Measurements from ENCODE around the gene LCE1E. TPM values are rescaled to one million over a fixed set of nuclear protein-coding genes. Genes with fewer than 3 reads are reported as not detected.

The LCE1E gene
- total RNA-seq, 1 experiment from 2014 or later: 1.9 TPM

DNA sequence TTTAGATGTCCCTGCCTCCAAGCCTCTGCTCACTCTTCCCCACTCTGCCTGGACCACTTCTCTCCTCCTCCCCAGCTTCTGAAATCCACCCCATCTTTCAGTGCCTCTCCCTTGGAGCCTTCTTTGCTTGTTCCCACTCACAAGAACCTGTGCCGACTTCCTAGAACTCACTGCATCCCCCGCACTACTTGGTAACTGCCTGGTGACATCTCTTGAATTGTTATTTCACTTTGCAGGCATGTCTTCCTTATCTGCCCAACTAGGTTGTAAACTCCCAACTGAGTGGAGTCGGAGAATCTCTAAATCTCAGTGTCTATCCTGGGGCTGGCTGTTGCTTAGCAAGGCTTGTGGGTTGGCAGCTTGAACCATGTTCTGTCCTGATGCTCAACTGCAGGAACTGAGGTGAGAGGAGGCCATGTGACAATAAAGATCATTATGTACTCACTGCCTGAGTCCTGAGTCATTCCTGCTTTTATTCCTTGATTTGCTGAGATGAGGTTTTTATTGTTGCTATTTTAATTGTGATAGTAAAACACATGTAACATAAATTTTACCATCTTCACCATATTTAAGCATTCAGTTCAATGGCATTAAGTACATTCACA is 24.3 kb upstream of the LCE1E start:
- peak overlapping the region; percentile 4 for H3K27ac Mint-ChIP-seq (ENCODE audit: low read depth, unreplicated experiment)
- H3K4me1 Mint-ChIP-seq (ENCODE audit: insufficient read depth, unreplicated experiment): peaks cover 41% of the 10 kb centered on the region
- no peaks in the 10 kb centered on the region for H3K36me3 Mint-ChIP-seq (ENCODE audit: insufficient read depth, unreplicated experiment)
- peak overlapping the region; percentile 0 for H3K4me3 Mint-ChIP-seq (ENCODE audit: unreplicated experiment)
- no peaks in the 10 kb centered on the region for H3K9me3 Mint-ChIP-seq (ENCODE audit: unreplicated experiment)
- no peak for DNase-seq (ENCODE audit: unreplicated experiment)
- BruUV-seq (replicated peaks): no TSS peak
- H3K27me3 Mint-ChIP-seq (ENCODE audit: insufficient read depth, unreplicated experiment): no peaks in the 10 kb centered on the region
- CTCF ChIA-PET: interaction anchor here (0.6 to 4.6 kb wide), 6 partner anchors 16 to 873 kb away, joined by 3 to 57 read pairs (median 4); no protein-coding TSS in a partner anchor
- POLR2A ChIA-PET: interaction anchor here (0.5 to 1.4 kb wide), 3 partner anchors 94 to 456 kb away, joined by 4 read pairs; partner anchors contain the start of gene PRR9
- peak; percentile 10 for TF ChIP-seq CTCF (IDR thresholded peaks at IDR 0.05; ENCODE audit: unreplicated experiment)
- intact Hi-C loops (cut with micrococcal nuclease): loop anchor here (1.0 to 10.0 kb wide), 2 partner anchors 107 to 433 kb away; no protein-coding TSS in a partner anchor

DNA sequence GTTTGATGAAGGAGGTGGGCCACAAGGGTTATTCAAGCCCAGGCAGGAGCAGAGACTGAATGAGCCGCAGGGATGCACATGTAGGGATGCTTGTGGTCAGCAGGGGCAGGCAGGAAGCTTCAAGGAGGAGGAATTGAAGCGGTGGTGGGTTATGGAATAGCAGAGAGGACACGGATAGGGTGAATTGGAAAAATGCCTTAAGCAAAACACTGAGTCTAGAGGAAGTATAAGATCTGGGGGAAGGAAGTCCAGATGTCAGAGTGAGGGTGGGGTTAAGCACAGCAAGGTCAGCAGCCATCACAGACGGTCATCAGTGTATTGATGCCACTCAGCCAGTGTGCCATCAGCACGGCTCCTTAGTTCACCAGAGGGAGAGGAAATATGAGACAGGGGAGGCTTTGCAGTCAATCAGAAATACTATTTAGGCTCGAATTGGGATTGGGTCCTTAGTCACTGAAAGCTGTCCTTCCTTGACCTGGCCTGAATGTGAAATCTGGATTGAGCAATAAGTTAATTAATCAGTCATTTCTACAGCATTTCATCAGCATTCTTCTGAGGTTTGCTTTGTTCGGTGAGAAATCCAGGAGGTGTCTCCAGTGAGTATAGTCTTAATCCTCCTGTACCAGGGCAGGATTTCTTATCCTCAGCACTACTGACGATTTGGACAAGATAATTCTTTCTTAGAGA is 17.1 kb upstream of the LCE1E start:
- H3K4me1 Mint-ChIP-seq (ENCODE audit: insufficient read depth, unreplicated experiment): peaks cover 29% of the 10 kb centered on the region

DNA sequence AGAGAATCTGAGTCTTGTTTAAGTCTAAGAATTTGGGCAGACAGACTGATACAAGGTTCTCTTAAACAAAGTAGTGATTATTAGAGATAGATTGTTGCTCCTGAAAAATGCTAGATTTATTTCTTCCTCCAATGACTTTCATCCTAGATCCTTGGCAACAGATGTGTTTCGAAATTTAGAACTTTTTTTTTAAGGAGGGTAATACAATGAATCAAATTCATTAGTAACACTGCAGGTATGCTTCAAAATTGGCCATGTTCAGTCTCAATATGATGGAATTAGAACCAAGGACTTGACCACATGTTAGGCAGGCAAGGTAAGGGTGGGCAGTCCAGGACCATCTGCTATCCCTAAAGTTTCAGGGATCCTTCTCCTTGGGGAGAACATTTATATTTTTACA is 15.6 kb upstream of the LCE1E start:
- POLR2A ChIA-PET: interaction anchor here (1.3 kb wide), 1 partner anchor 10 kb away, joined by 4 read pairs; no protein-coding TSS in a partner anchor
- CTCF ChIA-PET: interaction anchor here (0.6 to 2.7 kb wide), 4 partner anchors 18 to 423 kb away, joined by 3 to 21 read pairs (median 10); no protein-coding TSS in a partner anchor
- H3K9me3 Mint-ChIP-seq (ENCODE audit: unreplicated experiment): peaks cover 8% of the 10 kb centered on the region
- no peak overlapping the region for H3K4me3 Mint-ChIP-seq (ENCODE audit: unreplicated experiment)
- no peak for DNase-seq (ENCODE audit: unreplicated experiment)
- intact Hi-C loops (cut with micrococcal nuclease): loop anchor here (1.0 kb wide), 1 partner anchor 34 kb away; no protein-coding TSS in a partner anchor
- H3K36me3 Mint-ChIP-seq (ENCODE audit: insufficient read depth, unreplicated experiment): peaks cover 4% of the 10 kb centered on the region
- no peak overlapping the region for H3K27ac Mint-ChIP-seq (ENCODE audit: low read depth, unreplicated experiment)
- H3K4me1 Mint-ChIP-seq (ENCODE audit: insufficient read depth, unreplicated experiment): peaks cover 29% of the 10 kb centered on the region
- BruUV-seq (replicated peaks): no TSS peak
- TF ChIP-seq CTCF (IDR thresholded peaks at IDR 0.05; ENCODE audit: unreplicated experiment): no peak
- no peaks in the 10 kb centered on the region for H3K27me3 Mint-ChIP-seq (ENCODE audit: insufficient read depth, unreplicated experiment)

More for the DNA sequence above, 17.1 kb upstream of the LCE1E start:
- Mint-ChIP-seq H3K9me3 (ENCODE audit: unreplicated experiment) (peaks cover 8% of the 10 kb centered on the region), H3K27me3 (ENCODE audit: insufficient read depth, unreplicated experiment) (no peaks in the 10 kb centered on the region), H3K4me3 (ENCODE audit: unreplicated experiment) (no peak overlapping the region), H3K27ac (ENCODE audit: low read depth, unreplicated experiment) (peak overlapping the region; percentile 5), H3K36me3 (ENCODE audit: insufficient read depth, unreplicated experiment) (peaks cover 4% of the 10 kb centered on the region)
- BruUV-seq (replicated peaks): TSS peak; percentile 92
- intact Hi-C loops (cut with micrococcal nuclease): loop anchor here (1.0 to 10.0 kb wide), 4 partner anchors 24 to 426 kb away; no protein-coding TSS in a partner anchor
- TF ChIP-seq CTCF (IDR thresholded peaks at IDR 0.05; ENCODE audit: unreplicated experiment): peak; percentile 13
- peak; percentile 63 for DNase-seq (ENCODE audit: unreplicated experiment)
- ChIA-PET POLR2A (interaction anchor here (0.6 to 1.8 kb wide), 3 partner anchors 9 to 768 kb away, joined by 3 to 9 read pairs (median 4); partner anchors contain the start of gene KPRP), CTCF (interaction anchor here (0.6 to 2.7 kb wide), 14 partner anchors 9 to 910 kb away, joined by 3 to 21 read pairs (median 4); partner anchors contain the start of gene KPRP)

- Mint-ChIP-seq H3K4me3 (ENCODE audit: unreplicated experiment) (no peak within 1 kb of the TSS), H3K9me3 (ENCODE audit: unreplicated experiment) (peaks cover 8% of the 10 kb centered on the region), H3K36me3 (ENCODE audit: insufficient read depth, unreplicated experiment) (no peaks in the 10 kb centered on the region), H3K27me3 (ENCODE audit: insufficient read depth, unreplicated experiment) (no peaks in the 10 kb centered on the region), H3K27ac (ENCODE audit: low read depth, unreplicated experiment) (no peak within 1 kb of the TSS), H3K4me1 (ENCODE audit: insufficient read depth, unreplicated experiment) (peaks cover 12% of the 10 kb centered on the region)
- peak; percentile 57 for DNase-seq (ENCODE audit: unreplicated experiment)
- TF ChIP-seq CTCF (IDR thresholded peaks at IDR 0.05; ENCODE audit: unreplicated experiment): no peak
- intact Hi-C loops (cut with micrococcal nuclease): no loop called here
- POLR2A ChIA-PET: no interaction called here
- CTCF ChIA-PET: interaction anchor here (0.8 to 1.1 kb wide), 4 partner anchors 12 to 417 kb away, joined by 3 read pairs; partner anchors contain the start of gene KPRP
- BruUV-seq (replicated peaks): no TSS peak
These were observed 11.2 kb upstream of the LCE1E start, which contains the start of gene LCE1F for GRCh38 chr1:152774875-152775274. Gene LCE1F, plus strand, starts transcription at chr1:152775140. Its CDS starts 1,232 bp downstream, at chr1:152776372.
